Gastroesophageal sphincter (tissue), 3 donors: Measurements from ENCODE around the gene GBA2.

ENCODE experiments used
- CTCF ChIP-seq, 4 experiments: fragments of 200-600 bp in 2 of 4; fragments of 450-650 bp in 2 of 4; sonication (generic) in 1 of 4; IDR thresholded peaks; one replicate each; pipeline ENCODE4 v1.5.1; 2017 to 2019; ENCODE audit warnings: antibody characterized with exemption in 4 of 4, mild to moderate bottlenecking in 2 of 4, moderate library complexity in 2 of 4
- EP300 ChIP-seq: sonication (generic); formaldehyde crosslinking; IDR thresholded peaks from one replicate; pipeline ENCODE4 v1.6.1; 2017; ENCODE audit warnings: antibody characterized with exemption, mild to moderate bottlenecking
- POLR2A ChIP-seq, 2 donors: fragments of 450-650 bp; IDR thresholded peaks; one replicate each; pipeline ENCODE4 v1.6.1; 2017; ENCODE audit warnings: antibody characterized with exemption in 2 of 2, mild to moderate bottlenecking in 2 of 2, moderate library complexity in 1 of 2
- POLR2AphosphoS5 ChIP-seq: sonication (generic); formaldehyde crosslinking; IDR thresholded peaks from one replicate; pipeline ENCODE4 v1.6.1; 2017; ENCODE audit warnings: antibody characterized with exemption

DNA sequence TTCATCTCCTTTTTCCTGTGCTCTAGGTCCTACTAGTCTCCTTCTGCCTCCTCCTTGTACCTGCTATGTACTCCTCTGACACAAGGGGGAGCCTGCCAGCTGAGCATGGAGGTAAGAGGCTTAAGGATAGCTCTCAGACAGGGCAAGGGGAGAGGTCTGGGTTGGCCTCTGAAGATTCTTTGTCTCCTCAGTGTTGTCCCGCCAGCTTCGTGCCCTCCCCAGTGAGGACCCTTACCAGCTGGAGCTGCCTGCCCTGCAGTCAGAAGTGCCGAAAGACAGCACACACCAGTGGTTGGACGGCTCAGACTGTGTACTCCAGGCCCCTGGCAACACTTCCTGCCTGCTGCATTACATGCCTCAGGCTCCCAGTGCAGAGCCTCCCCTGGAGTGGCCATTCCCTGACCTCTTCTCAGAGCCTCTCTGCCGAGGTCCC, 12.8 kb downstream of the GBA2 start:
- no peak for TF ChIP-seq POLR2A (IDR thresholded peaks at IDR 0.05)
- peak in 3 of 4 experiments; percentile 73 to 83 (median 82) for TF ChIP-seq CTCF (IDR thresholded peaks at IDR 0.05)
- no peak for TF ChIP-seq EP300
- no peak for TF ChIP-seq POLR2AphosphoS5
